ENCODE measurements around the gene FANCD2OS.
"Not testable (repeated sequence)": the region's sequence is repeated elsewhere in the genome, so short reads cannot be mapped to it uniquely, and the experiment has no call there.

FANCD2OS gene

DNA sequence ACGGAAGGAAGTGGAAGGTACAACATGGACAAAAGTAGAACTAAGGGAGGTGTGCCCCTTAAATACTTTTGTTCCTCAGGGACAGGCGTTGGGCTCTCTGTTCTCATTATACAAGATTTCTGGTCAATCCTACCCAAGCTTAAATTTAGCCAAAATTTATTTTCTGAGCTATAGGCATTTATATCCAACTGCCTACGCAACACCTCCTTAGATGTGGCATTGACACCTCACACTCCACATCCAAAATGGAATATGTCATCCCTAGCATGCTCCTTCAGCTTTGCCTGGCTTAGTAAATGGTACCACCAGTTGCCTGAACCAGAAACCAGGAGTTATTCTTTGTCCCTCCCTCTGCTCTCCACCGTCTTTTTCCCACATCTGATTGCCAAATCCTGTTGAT, 26.2 kb downstream of the FANCD2OS start:
- ATAC-seq (replicated peaks) = no peak
- no peak overlapping the region for H3K4me3 Mint-ChIP-seq

DNA sequence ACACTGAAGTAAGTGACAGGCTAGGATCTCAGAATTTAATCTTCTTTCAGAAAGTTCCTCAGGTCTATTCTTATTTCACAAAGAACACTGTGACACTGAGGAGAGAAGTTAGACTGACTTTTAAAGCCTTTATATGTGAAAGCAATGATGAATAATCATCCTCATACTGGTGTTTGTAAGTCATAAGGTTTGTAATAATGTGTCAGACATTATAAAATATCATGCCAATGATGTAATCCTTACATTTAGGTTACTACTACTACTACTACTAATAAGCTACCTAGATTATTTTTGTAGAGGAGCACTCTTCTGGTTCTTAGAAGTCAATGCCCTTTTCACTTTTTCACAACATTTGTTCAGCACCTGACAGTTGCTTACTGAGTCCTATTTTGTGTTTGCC, 33.4 kb downstream of the FANCD2OS start:
- H3K9me3 Mint-ChIP-seq = no peaks in the 10 kb centered on the region
- no peaks in the 10 kb centered on the region for H3K36me3 Mint-ChIP-seq (ENCODE audit: insufficient read depth)
- DNase-seq = no peak
- no peak overlapping the region for H3K4me3 Mint-ChIP-seq
- H3K27ac Mint-ChIP-seq = no peak overlapping the region
- ATAC-seq (replicated peaks) = no peak
- H3K27me3 Mint-ChIP-seq = no peaks in the 10 kb centered on the region
- H3K4me1 Mint-ChIP-seq (ENCODE audit: low read depth in 2 of 2) = no peaks in the 10 kb centered on the region

More for the DNA sequence above, 26.2 kb downstream of the FANCD2OS start:
- Mint-ChIP-seq H3K27ac (no peak overlapping the region), H3K9me3 (no peaks in the 10 kb centered on the region), H3K27me3 (no peaks in the 10 kb centered on the region), H3K4me1 (ENCODE audit: low read depth in 2 of 2) (no peaks in the 10 kb centered on the region), H3K36me3 (ENCODE audit: insufficient read depth) (peaks cover 3% of the 10 kb centered on the region)
- DNase-seq = no peak

DNA sequence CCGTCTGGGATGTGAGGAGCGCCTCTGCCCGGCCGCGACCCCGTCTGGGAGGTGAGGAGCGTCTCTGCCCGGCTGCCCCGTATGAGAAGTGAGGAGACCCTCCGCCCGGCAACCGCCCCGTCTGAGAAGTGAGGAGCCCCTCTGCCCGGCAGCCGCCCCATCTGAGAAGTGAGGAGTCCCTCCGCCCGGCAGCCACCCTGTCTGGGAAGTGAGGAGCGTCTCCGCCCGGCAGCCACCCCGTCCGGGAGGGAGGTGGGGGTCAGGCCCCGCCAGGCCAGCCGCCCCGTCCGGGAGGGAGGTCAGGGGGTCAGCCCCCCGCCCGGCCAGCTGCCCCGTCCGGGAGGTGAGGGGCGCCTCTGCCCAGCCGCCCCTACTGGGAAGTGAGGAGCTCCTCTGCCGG, 38.0 kb downstream of the FANCD2OS start:
- not testable (repeated sequence) for DNase-seq; H3K4me1 Mint-ChIP-seq (ENCODE audit: low read depth in 2 of 2); H3K9me3 Mint-ChIP-seq; H3K4me3 Mint-ChIP-seq; ATAC-seq (replicated peaks); H3K36me3 Mint-ChIP-seq (ENCODE audit: insufficient read depth); H3K27me3 Mint-ChIP-seq; H3K27ac Mint-ChIP-seq

DNA sequence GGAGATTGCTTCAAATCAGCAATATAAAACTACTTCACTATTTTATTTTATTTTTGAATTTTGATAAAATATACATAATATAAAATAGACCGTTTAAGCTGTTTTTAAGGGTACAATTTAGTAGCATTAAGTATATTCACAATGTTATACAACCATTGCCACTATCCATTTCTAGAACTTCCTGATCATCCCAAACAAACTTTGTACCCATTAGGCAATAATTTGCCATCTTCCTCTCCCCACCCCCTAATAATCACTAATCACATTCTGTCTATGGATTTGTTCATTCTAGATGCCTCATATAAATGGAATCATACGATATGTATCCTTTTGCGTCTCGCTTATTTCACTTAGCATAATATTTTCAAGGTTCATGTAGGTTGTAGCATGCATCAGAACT, 53.0 kb downstream of the FANCD2OS start:
- H3K4me1 Mint-ChIP-seq (ENCODE audit: low read depth in 2 of 2) = no peaks in the 10 kb centered on the region
- no peak overlapping the region for H3K27ac Mint-ChIP-seq
- H3K9me3 Mint-ChIP-seq = no peaks in the 10 kb centered on the region
- peaks cover 5% of the 10 kb centered on the region for H3K36me3 Mint-ChIP-seq (ENCODE audit: insufficient read depth)
- no peaks in the 10 kb centered on the region for H3K27me3 Mint-ChIP-seq
- DNase-seq = no peak
- no peak overlapping the region for H3K4me3 Mint-ChIP-seq
- no peak for ATAC-seq (replicated peaks)

Data from effector memory CD8-positive, alpha-beta T cell (primary cell).